Adrenal gland (tissue), 5 donors: ENCODE results near the gene MOK.

ENCODE experiments used
- POLR2A ChIP-seq, 2 donors: fragments of 450-650 bp; IDR thresholded peaks; one replicate each; pipeline ENCODE4 v1.6.1; 2017; ENCODE audit warnings: antibody characterized with exemption in 2 of 2, mild to moderate bottlenecking in 2 of 2, moderate library complexity in 1 of 2
- TF ChIP-seq, protein P1 (sequence below), 6 experiments: fragments of 450-650 bp in 4 of 6; fragments of 200-600 bp in 2 of 6; sonication (generic) in 1 of 6; IDR thresholded peaks; 1 replicate in 5 of 6; 2 replicates in 1 of 6; pipeline versions ENCODE4 v1.5.1 to v1.8.0; 2016 to 2021; ENCODE audit warnings: antibody characterized with exemption in 6 of 6, mild to moderate bottlenecking in 2 of 6, moderate library complexity in 1 of 6
- donor health status: DM: no; HTN: no; CAD: no.

DNA sequence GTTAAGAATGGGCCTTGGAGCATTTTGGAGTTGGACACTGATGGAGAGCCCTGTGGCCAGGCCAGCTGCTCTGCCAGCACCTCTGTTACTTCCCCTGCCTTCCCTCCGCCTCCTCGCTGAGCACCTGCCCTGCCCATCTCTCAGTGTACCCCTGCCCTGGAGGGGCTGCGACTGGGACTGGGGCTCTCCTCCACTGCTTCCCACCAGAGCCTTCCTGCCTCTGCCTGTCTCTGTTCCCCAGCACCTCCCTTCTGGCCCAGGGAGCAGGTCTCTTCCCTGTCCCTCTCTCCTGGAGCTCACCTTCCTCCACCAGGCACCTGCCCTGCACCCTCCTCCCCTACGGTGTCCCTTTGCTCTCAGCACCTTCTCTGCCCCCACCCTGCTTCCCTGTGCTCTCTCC, 103.2 kb downstream of the MOK start:
- TF ChIP-seq, protein P1, sequence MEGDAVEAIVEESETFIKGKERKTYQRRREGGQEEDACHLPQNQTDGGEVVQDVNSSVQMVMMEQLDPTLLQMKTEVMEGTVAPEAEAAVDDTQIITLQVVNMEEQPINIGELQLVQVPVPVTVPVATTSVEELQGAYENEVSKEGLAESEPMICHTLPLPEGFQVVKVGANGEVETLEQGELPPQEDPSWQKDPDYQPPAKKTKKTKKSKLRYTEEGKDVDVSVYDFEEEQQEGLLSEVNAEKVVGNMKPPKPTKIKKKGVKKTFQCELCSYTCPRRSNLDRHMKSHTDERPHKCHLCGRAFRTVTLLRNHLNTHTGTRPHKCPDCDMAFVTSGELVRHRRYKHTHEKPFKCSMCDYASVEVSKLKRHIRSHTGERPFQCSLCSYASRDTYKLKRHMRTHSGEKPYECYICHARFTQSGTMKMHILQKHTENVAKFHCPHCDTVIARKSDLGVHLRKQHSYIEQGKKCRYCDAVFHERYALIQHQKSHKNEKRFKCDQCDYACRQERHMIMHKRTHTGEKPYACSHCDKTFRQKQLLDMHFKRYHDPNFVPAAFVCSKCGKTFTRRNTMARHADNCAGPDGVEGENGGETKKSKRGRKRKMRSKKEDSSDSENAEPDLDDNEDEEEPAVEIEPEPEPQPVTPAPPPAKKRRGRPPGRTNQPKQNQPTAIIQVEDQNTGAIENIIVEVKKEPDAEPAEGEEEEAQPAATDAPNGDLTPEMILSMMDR (IDR thresholded peaks at IDR 0.05) = no peak
- TF ChIP-seq POLR2A (IDR thresholded peaks at IDR 0.05) = no peak
